Peyer's patch (tissue), 4 donors: ENCODE results near the gene GLRA1. TPM values are rescaled to one million over a fixed set of nuclear protein-coding genes. Genes with fewer than 3 reads are reported as not detected.

Experiments
- DNase-seq, 3 donors: peaks; one replicate each; pipeline ENCODE4 v3.0.0-alpha.2; 2017 to 2019
- H3K27ac ChIP-seq, 4 donors: fragments of 200-600 bp; sonication (generic); one replicate each; pipeline ENCODE4 v1.5.1; 2016 to 2019
- H3K27me3 ChIP-seq, 2 donors: fragments of 200-600 bp; sonication (generic); one replicate each; pipeline ENCODE4 v1.5.1; 2019
- H3K36me3 ChIP-seq, 3 donors: fragments of 200-600 bp; sonication (generic); one replicate each; pipeline ENCODE4 v1.5.1; 2016 to 2019
- H3K4me1 ChIP-seq, 4 donors: fragments of 200-600 bp; sonication (generic); one replicate each; pipeline ENCODE4 v1.5.1; 2016 to 2019
- H3K4me3 ChIP-seq, 4 donors: fragments of 200-600 bp; sonication (generic); 1 replicate in 3 of 4; 2 replicates in 1 of 4; pipeline ENCODE4 v1.5.1; 2016 to 2019; ENCODE audit warnings: mild to moderate bottlenecking in 1 of 4
- H3K9me3 ChIP-seq, 4 donors: fragments of 200-600 bp; sonication (generic); one replicate each; pipeline ENCODE4 v1.5.1; 2016 to 2019; ENCODE audit warnings: mild to moderate bottlenecking in 1 of 4
- POLR2A ChIP-seq, 2 donors: fragments of 450-650 bp; IDR thresholded peaks; one replicate each; pipeline ENCODE4 v1.5.1; 2017; ENCODE audit warnings: antibody characterized with exemption in 2 of 2, mild to moderate bottlenecking in 2 of 2, moderate library complexity in 2 of 2
- total RNA-seq, 4 donors: library from RNA; depleted of rRNA; stranded (reverse); fragments of >200 nt; gene quantifications; one replicate each; pipeline ENCODE4 v1.1.0, GENCODE V29; 2016
- TF ChIP-seq, protein P1 (sequence below), 6 experiments: fragments of 450-650 bp in 4 of 6; fragments of 200-600 bp in 2 of 6; sonication (generic) in 1 of 6; IDR thresholded peaks; one replicate each; pipeline ENCODE4 v1.5.1; 2017 to 2019; ENCODE audit warnings: antibody characterized with exemption in 6 of 6, mild to moderate bottlenecking in 3 of 6, moderate library complexity in 1 of 6

Gene GLRA1
- total RNA-seq, 4 donors from 2014 or later = not detected

DNA sequence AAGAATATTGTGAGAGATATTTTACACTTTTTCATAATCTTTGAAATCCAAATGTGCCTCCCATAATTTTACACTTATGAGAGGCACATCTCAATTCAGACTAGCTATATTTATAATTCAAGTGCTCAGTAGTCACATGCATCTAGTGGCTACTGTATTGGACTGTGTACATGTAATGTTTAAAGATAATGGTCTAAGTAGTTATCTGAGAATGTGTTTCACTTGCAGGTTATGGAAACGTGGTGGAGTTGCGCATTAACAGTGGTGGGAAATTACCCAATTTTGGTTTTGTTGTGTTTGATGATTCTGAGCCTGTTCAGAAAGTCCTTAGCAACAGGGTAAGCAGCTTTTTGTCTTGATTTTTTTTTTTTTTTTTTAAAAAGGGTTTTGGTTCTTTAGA lies 124.1 kb downstream of the GLRA1 start:
- Histone ChIP-seq H3K9me3 (no peaks in the 10 kb centered on the region), H3K27ac (no peak overlapping the region), H3K36me3 (peaks cover 0 to 98% (median 3%) of the 10 kb centered on the region in 3 donors), H3K4me3 (no peak overlapping the region), H3K27me3 (no peaks in the 10 kb centered on the region), H3K4me1 (no peaks in the 10 kb centered on the region)
- TF ChIP-seq POLR2A (IDR thresholded peaks at IDR 0.05) = no peak
- DNase-seq = no peak

DNA sequence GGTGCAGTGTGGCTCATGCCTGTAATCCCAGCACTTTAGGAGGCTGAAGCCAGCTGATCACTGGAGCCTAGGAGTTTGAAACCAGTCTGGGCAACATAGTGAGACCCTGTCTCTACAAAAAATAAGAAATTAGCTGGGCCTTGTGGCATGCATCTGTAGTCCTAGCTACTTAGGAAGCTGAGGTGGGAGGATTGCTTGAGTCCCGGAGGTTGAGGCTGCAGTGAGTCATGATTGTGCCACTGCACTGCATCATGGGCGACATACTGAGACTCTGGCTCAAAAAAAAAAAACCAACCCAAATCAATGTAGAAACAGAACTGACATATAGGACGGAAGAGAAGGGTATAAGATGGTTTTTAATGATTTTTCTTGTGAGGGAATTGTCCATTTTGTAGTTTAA lies 125.2 kb downstream of the GLRA1 start:
- H3K36me3 ChIP-seq = peaks cover 0 to 99% (median 3%) of the 10 kb centered on the region in 3 donors
- no peak overlapping the region for H3K27ac ChIP-seq
- no peak overlapping the region for H3K4me3 ChIP-seq
- no peaks in the 10 kb centered on the region for H3K4me1 ChIP-seq
- TF ChIP-seq POLR2A (IDR thresholded peaks at IDR 0.05) = no peak
- TF ChIP-seq, protein P1, sequence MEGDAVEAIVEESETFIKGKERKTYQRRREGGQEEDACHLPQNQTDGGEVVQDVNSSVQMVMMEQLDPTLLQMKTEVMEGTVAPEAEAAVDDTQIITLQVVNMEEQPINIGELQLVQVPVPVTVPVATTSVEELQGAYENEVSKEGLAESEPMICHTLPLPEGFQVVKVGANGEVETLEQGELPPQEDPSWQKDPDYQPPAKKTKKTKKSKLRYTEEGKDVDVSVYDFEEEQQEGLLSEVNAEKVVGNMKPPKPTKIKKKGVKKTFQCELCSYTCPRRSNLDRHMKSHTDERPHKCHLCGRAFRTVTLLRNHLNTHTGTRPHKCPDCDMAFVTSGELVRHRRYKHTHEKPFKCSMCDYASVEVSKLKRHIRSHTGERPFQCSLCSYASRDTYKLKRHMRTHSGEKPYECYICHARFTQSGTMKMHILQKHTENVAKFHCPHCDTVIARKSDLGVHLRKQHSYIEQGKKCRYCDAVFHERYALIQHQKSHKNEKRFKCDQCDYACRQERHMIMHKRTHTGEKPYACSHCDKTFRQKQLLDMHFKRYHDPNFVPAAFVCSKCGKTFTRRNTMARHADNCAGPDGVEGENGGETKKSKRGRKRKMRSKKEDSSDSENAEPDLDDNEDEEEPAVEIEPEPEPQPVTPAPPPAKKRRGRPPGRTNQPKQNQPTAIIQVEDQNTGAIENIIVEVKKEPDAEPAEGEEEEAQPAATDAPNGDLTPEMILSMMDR (IDR thresholded peaks at IDR 0.05) = no peak
- no peaks in the 10 kb centered on the region for H3K27me3 ChIP-seq
- no peaks in the 10 kb centered on the region for H3K9me3 ChIP-seq
- DNase-seq = no peak

DNA sequence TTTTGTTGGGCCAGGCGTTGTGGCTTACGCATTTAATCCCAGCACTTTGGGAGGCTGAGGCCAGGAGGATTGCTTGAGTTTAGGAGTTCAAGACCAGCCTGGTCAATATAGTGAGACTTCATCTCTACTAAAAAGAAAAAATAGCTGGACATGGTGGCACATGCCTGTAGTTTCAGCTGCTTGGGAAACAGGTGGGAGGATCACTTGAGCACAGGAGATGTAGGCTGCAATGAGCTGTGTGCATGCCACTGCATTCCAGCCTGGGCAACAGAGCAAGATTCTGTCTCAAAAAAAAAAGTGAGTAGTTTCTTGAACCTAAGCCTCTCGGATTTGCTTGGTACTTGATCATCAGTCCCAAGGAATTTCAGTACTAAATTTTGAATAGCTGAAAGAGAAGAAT lies 126.0 kb downstream of the GLRA1 start:
- TF ChIP-seq POLR2A (IDR thresholded peaks at IDR 0.05) = no peak
- TF ChIP-seq, protein P1 (IDR thresholded peaks at IDR 0.05) = no peak
- Histone ChIP-seq H3K36me3 (peaks cover 0 to 99% (median 3%) of the 10 kb centered on the region in 3 donors), H3K9me3 (no peaks in the 10 kb centered on the region), H3K4me3 (no peak overlapping the region), H3K4me1 (no peaks in the 10 kb centered on the region), H3K27ac (no peak overlapping the region), H3K27me3 (no peaks in the 10 kb centered on the region)
- no peak for DNase-seq

DNA sequence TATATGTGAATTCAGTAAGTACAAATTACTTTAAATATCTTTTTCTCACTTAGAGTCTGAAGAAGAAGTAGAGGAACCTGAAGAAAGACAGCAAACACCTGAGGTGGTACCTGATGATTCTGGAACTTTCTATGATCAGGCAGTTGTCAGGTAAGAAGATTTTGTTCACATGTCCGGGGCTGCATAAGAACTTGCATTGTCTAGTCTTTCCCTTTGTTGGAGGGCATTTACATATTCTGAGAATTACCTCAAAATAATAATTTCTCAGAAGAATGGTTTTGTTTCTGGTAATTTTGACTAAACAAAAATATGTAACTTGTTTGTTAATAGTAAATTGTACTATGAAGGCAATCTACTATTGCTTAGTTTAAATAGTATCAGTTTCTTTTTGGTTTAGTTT lies 129.2 kb downstream of the GLRA1 start:
- Histone ChIP-seq H3K4me3 (no peak overlapping the region), H3K9me3 (no peaks in the 10 kb centered on the region), H3K27ac (no peak overlapping the region), H3K27me3 (no peaks in the 10 kb centered on the region), H3K4me1 (no peaks in the 10 kb centered on the region), H3K36me3 (peaks cover 0 to 98% (median 3%) of the 10 kb centered on the region in 3 donors)
- TF ChIP-seq, protein P1 (IDR thresholded peaks at IDR 0.05) = no peak
- TF ChIP-seq POLR2A (IDR thresholded peaks at IDR 0.05) = no peak
- no peak for DNase-seq

DNA sequence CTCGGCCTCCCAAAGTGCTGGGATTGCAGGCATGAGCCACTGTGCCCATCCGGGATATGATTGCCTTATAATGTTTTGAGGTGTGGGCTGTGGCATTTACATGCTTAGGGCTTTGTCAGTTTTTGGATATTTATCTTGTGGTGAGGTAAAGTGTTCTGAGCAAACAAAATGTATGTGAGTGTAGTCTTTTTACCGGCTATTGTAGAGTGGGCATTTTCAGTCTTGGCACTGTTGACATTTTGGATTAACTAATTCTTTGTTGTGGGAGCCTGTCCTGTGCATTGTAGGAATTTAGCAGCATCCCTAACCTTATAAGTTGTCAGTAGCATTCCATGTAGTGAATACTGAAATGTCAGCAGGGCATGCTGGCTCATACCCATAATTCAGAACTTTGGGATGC lies 131.3 kb downstream of the GLRA1 start:
- H3K9me3 ChIP-seq = no peaks in the 10 kb centered on the region
- H3K4me3 ChIP-seq = no peak overlapping the region
- H3K4me1 ChIP-seq = no peaks in the 10 kb centered on the region
- TF ChIP-seq POLR2A (IDR thresholded peaks at IDR 0.05) = no peak
- TF ChIP-seq, protein P1 (IDR thresholded peaks at IDR 0.05) = no peak
- H3K27ac ChIP-seq = no peak overlapping the region
- no peak for DNase-seq
- no peaks in the 10 kb centered on the region for H3K27me3 ChIP-seq
- H3K36me3 ChIP-seq = peaks cover 0 to 91% (median 0%) of the 10 kb centered on the region in 3 donors

DNA sequence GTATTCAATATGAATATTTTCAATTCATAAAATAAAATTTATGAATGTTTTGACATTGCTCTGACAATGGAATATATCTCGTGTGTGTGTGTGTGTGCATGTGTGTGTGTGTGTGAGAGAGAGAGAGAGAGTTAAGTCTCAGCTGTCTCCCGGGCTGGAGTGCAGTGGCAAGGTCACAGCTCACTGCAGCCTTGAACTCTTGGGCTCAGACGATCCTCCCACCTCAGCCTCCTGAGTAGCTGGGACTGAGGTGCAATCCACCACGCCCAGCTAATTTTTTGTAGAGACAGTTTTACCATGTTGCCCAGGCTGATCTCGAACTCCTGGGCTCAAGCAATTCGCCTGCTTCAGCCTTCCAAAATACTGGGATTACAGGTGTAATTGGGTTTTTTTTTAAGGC lies 136.8 kb downstream of the GLRA1 start:
- Histone ChIP-seq H3K27ac (no peak overlapping the region), H3K4me1 (peaks cover 0 to 22% (median 0%) of the 10 kb centered on the region in 4 donors), H3K9me3 (no peaks in the 10 kb centered on the region), H3K27me3 (no peaks in the 10 kb centered on the region), H3K4me3 (no peak overlapping the region), H3K36me3 (peaks cover 0 to 44% (median 0%) of the 10 kb centered on the region in 3 donors)
- TF ChIP-seq, protein P1 (IDR thresholded peaks at IDR 0.05) = no peak
- TF ChIP-seq POLR2A (IDR thresholded peaks at IDR 0.05) = no peak
- no peak for DNase-seq
